ENCODE measurements around the gene CDC16.

GRCh38 chr13:114288157-114288591 is 53.5 kb downstream of the CDC16 start:
- TF ChIP-seq GATA2 (IDR thresholded peaks at IDR 0.05; ENCODE audit: low read depth, low read length) = no peak
- TF ChIP-seq GATA3 (IDR thresholded peaks at IDR 0.05; ENCODE audit: low read depth, low read length) = no peak

Measured in SH-SY5Y (cell line).